Activated CD4-positive, alpha-beta memory T cell treated with anti-CD3 and anti-CD28 coated beads for 36 hours (primary cell): ENCODE results near the gene PRDM1. TPM values are rescaled to one million over a fixed set of nuclear protein-coding genes. Genes with fewer than 3 reads are reported as not detected.

Experiments
- CTCF ChIA-PET: fragments of 350-600 bp; sonication (Branson Sonifier 250); formaldehyde crosslinking; loops from one replicate; lab custom pipeline; 2021; ENCODE audit warnings: antibody characterized with exemption, inconsistent platforms; lab: Charles Lee
- POLR2A ChIA-PET: fragments of 350-600 bp; sonication (Branson Sonifier 250); formaldehyde crosslinking; loops from one replicate; lab custom pipeline; 2021; ENCODE audit warnings: antibody characterized with exemption; lab: Charles Lee
- DNase-seq: peaks from one replicate; pipeline ENCODE4 v3.0.0-alpha.2; 2020
- H3K27ac Mint-ChIP-seq: one replicate; pipeline ENCODE4 v1.8.0; 2021; ENCODE audit warnings: mixed read lengths
- H3K27me3 Mint-ChIP-seq: one replicate; pipeline ENCODE4 v1.8.0; 2021; ENCODE audit warnings: mixed read lengths
- H3K36me3 Mint-ChIP-seq: one replicate; pipeline ENCODE4 v1.8.0; 2021; ENCODE audit warnings: mixed read lengths
- H3K4me1 Mint-ChIP-seq: one replicate; pipeline ENCODE4 v1.8.0; 2021; ENCODE audit warnings: low read depth, mixed read lengths
- H3K4me3 Mint-ChIP-seq: one replicate; pipeline ENCODE4 v1.8.0; 2021; ENCODE audit warnings: mild to moderate bottlenecking, mixed read lengths
- H3K9me3 Mint-ChIP-seq: one replicate; pipeline ENCODE4 v1.8.0; 2021; ENCODE audit warnings: mixed read lengths
- intact Hi-C: fragments of 100-400 bp; cut with micrococcal nuclease; formaldehyde crosslinking; loops from one replicate; pipeline ENCODE4 v1.15.1; 2023
- total RNA-seq, 2 experiments: library from RNA; stranded (reverse); gene quantifications; one replicate each; pipeline ENCODE4 v1.2.3, GENCODE V29; 2021

The PRDM1 gene
- total RNA-seq, 2 experiments from 2014 or later = 70.9 to 78.9 TPM

- no peaks in the 10 kb centered on the region for H3K36me3 Mint-ChIP-seq
- POLR2A ChIA-PET = no interaction called here
- intact Hi-C loops = no loop called here
- no peak overlapping the region for H3K27ac Mint-ChIP-seq
- no peak overlapping the region for H3K4me3 Mint-ChIP-seq
- H3K27me3 Mint-ChIP-seq = no peaks in the 10 kb centered on the region
- CTCF ChIA-PET = no interaction called here
- no peaks in the 10 kb centered on the region for H3K9me3 Mint-ChIP-seq
- peaks cover 16% of the 10 kb centered on the region for H3K4me1 Mint-ChIP-seq
- no peak for DNase-seq
These were observed 30.6 kb upstream of the PRDM1 start for GRCh38 chr6:106055489-106055888.

GRCh38 chr6:106056060-106056745, 29.9 kb upstream of the PRDM1 start:
- Mint-ChIP-seq H3K4me3 (no peak overlapping the region), H3K27ac (no peak overlapping the region), H3K27me3 (no peaks in the 10 kb centered on the region), H3K9me3 (no peaks in the 10 kb centered on the region), H3K4me1 (peaks cover 16% of the 10 kb centered on the region), H3K36me3 (no peaks in the 10 kb centered on the region)
- intact Hi-C loops = no loop called here
- POLR2A ChIA-PET = no interaction called here
- DNase-seq = no peak
- CTCF ChIA-PET = interaction anchor here (0.7 kb wide), 2 partner anchors 633 to 969 kb away, joined by 3 to 4 read pairs; no protein-coding TSS in a partner anchor

GRCh38 chr6:106056746-106057390, 29.3 kb upstream of the PRDM1 start:
- Mint-ChIP-seq H3K9me3 (no peaks in the 10 kb centered on the region), H3K4me3 (no peak overlapping the region), H3K27ac (no peak overlapping the region), H3K36me3 (no peaks in the 10 kb centered on the region), H3K4me1 (peaks cover 16% of the 10 kb centered on the region), H3K27me3 (no peaks in the 10 kb centered on the region)
- no peak for DNase-seq
- POLR2A ChIA-PET = no interaction called here
- intact Hi-C loops = no loop called here
- CTCF ChIA-PET = interaction anchor here (0.7 kb wide), 2 partner anchors 633 to 969 kb away, joined by 3 to 4 read pairs; no protein-coding TSS in a partner anchor

- no peaks in the 10 kb centered on the region for H3K9me3 Mint-ChIP-seq
- CTCF ChIA-PET = interaction anchor here (0.7 kb wide), 1 partner anchor 165 kb away, joined by 3 read pairs; no protein-coding TSS in a partner anchor
- intact Hi-C loops = no loop called here
- POLR2A ChIA-PET = no interaction called here
- DNase-seq = no peak
- no peak overlapping the region for H3K27ac Mint-ChIP-seq
- no peaks in the 10 kb centered on the region for H3K27me3 Mint-ChIP-seq
- H3K4me3 Mint-ChIP-seq = no peak overlapping the region
- no peaks in the 10 kb centered on the region for H3K36me3 Mint-ChIP-seq
- peaks cover 16% of the 10 kb centered on the region for H3K4me1 Mint-ChIP-seq
These were observed 26.8 kb upstream of the PRDM1 start for GRCh38 chr6:106059331-106059730.

GRCh38 chr6:106060167-106060566, 26.0 kb upstream of the PRDM1 start:
- intact Hi-C loops = no loop called here
- Mint-ChIP-seq H3K4me1 (peaks cover 16% of the 10 kb centered on the region), H3K9me3 (no peaks in the 10 kb centered on the region), H3K27ac (no peak overlapping the region), H3K27me3 (no peaks in the 10 kb centered on the region), H3K4me3 (no peak overlapping the region), H3K36me3 (no peaks in the 10 kb centered on the region)
- ChIA-PET CTCF (no interaction called here), POLR2A (no interaction called here)
- no peak for DNase-seq

- H3K4me1 Mint-ChIP-seq = no peaks in the 10 kb centered on the region
- H3K9me3 Mint-ChIP-seq = no peaks in the 10 kb centered on the region
- POLR2A ChIA-PET = no interaction called here
- no peak overlapping the region for H3K4me3 Mint-ChIP-seq
- intact Hi-C loops = no loop called here
- H3K27ac Mint-ChIP-seq = no peak overlapping the region
- DNase-seq = no peak
- H3K27me3 Mint-ChIP-seq = peaks cover 2% of the 10 kb centered on the region
- H3K36me3 Mint-ChIP-seq = no peaks in the 10 kb centered on the region
- CTCF ChIA-PET = interaction anchor here (0.9 to 1.1 kb wide), 2 partner anchors 12 to 975 kb away, joined by 3 read pairs; no protein-coding TSS in a partner anchor
These were observed 22.7 kb upstream of the PRDM1 start for GRCh38 chr6:106063448-106063850.

GRCh38 chr6:106064142-106064541, 22.0 kb upstream of the PRDM1 start:
- H3K27ac Mint-ChIP-seq = no peak overlapping the region
- POLR2A ChIA-PET = no interaction called here
- intact Hi-C loops = no loop called here
- H3K36me3 Mint-ChIP-seq = no peaks in the 10 kb centered on the region
- DNase-seq = no peak
- no peaks in the 10 kb centered on the region for H3K4me1 Mint-ChIP-seq
- CTCF ChIA-PET = interaction anchor here (0.9 kb wide), 1 partner anchor 976 kb away, joined by 3 read pairs; no protein-coding TSS in a partner anchor
- H3K9me3 Mint-ChIP-seq = no peaks in the 10 kb centered on the region
- H3K27me3 Mint-ChIP-seq = peaks cover 2% of the 10 kb centered on the region
- H3K4me3 Mint-ChIP-seq = no peak overlapping the region

GRCh38 chr6:106064756-106065155, 21.4 kb upstream of the PRDM1 start:
- ChIA-PET POLR2A (no interaction called here), CTCF (no interaction called here)
- no peak overlapping the region for H3K27ac Mint-ChIP-seq
- no peak for DNase-seq
- intact Hi-C loops = no loop called here
- H3K9me3 Mint-ChIP-seq = no peaks in the 10 kb centered on the region
- no peaks in the 10 kb centered on the region for H3K4me1 Mint-ChIP-seq
- H3K36me3 Mint-ChIP-seq = no peaks in the 10 kb centered on the region
- no peak overlapping the region for H3K4me3 Mint-ChIP-seq
- H3K27me3 Mint-ChIP-seq = peaks cover 2% of the 10 kb centered on the region

GRCh38 chr6:106066989-106067388, 19.1 kb upstream of the PRDM1 start:
- H3K27me3 Mint-ChIP-seq = peaks cover 2% of the 10 kb centered on the region
- POLR2A ChIA-PET = no interaction called here
- H3K4me3 Mint-ChIP-seq = no peak overlapping the region
- H3K36me3 Mint-ChIP-seq = no peaks in the 10 kb centered on the region
- intact Hi-C loops = no loop called here
- CTCF ChIA-PET = no interaction called here
- H3K27ac Mint-ChIP-seq = no peak overlapping the region
- DNase-seq = no peak
- no peaks in the 10 kb centered on the region for H3K4me1 Mint-ChIP-seq
- no peaks in the 10 kb centered on the region for H3K9me3 Mint-ChIP-seq

- Mint-ChIP-seq H3K4me1 (peaks cover 2% of the 10 kb centered on the region), H3K27me3 (peaks cover 2% of the 10 kb centered on the region), H3K36me3 (no peaks in the 10 kb centered on the region), H3K9me3 (no peaks in the 10 kb centered on the region), H3K4me3 (no peak overlapping the region), H3K27ac (no peak overlapping the region)
- ChIA-PET CTCF (interaction anchor here (0.7 kb wide), 1 partner anchor 226 kb away, joined by 3 read pairs; no protein-coding TSS in a partner anchor), POLR2A (no interaction called here)
- no peak for DNase-seq
- intact Hi-C loops = no loop called here
These were observed 16.7 kb upstream of the PRDM1 start for GRCh38 chr6:106069478-106069877.

GRCh38 chr6:106070636-106071035, 15.5 kb upstream of the PRDM1 start:
- H3K4me1 Mint-ChIP-seq = peaks cover 2% of the 10 kb centered on the region
- no peak for DNase-seq
- POLR2A ChIA-PET = no interaction called here
- CTCF ChIA-PET = no interaction called here
- H3K27me3 Mint-ChIP-seq = peaks cover 2% of the 10 kb centered on the region
- H3K36me3 Mint-ChIP-seq = no peaks in the 10 kb centered on the region
- intact Hi-C loops = no loop called here
- H3K27ac Mint-ChIP-seq = no peak overlapping the region
- no peak overlapping the region for H3K4me3 Mint-ChIP-seq
- H3K9me3 Mint-ChIP-seq = no peaks in the 10 kb centered on the region

- Mint-ChIP-seq H3K27ac (no peak overlapping the region), H3K4me1 (peaks cover 2% of the 10 kb centered on the region), H3K36me3 (no peaks in the 10 kb centered on the region), H3K9me3 (no peaks in the 10 kb centered on the region), H3K4me3 (no peak overlapping the region), H3K27me3 (peaks cover 2% of the 10 kb centered on the region)
- CTCF ChIA-PET = no interaction called here
- POLR2A ChIA-PET = no interaction called here
- DNase-seq = no peak
- intact Hi-C loops = no loop called here
These were observed 13.5 kb upstream of the PRDM1 start for GRCh38 chr6:106072501-106073090.
